SW 1271 (cell line): Measurements from ENCODE around the gene LCLAT1.

Source experiments
- DNase-seq, 2 experiments: peaks; one replicate each; lab custom pipeline; 2025; lab: John Stamatoyannopoulos, UW

Gene LCLAT1

GRCh38 chr2:30645081-30645744, 198.2 kb downstream of the LCLAT1 start:
- no peak for DNase-seq

- no peak for DNase-seq
Measured at GRCh38 chr2:30645745-30646119, 198.7 kb downstream of the LCLAT1 start.

GRCh38 chr2:30647752-30648457, 200.9 kb downstream of the LCLAT1 start:
- DNase-seq, result no peak

GRCh38 chr2:30649278-30649677, 202.2 kb downstream of the LCLAT1 start:
- DNase-seq, result no peak

GRCh38 chr2:30649828-30650227, 202.8 kb downstream of the LCLAT1 start:
- no peak for DNase-seq

GRCh38 chr2:30652271-30652915, 205.3 kb downstream of the LCLAT1 start:
- no peak for DNase-seq

- no peak for DNase-seq
Measured at GRCh38 chr2:30653847-30654246, 206.8 kb downstream of the LCLAT1 start.

- no peak for DNase-seq
Measured at GRCh38 chr2:30654404-30654803, 207.4 kb downstream of the LCLAT1 start.

- no peak for DNase-seq
Measured at GRCh38 chr2:30655211-30655610, 208.2 kb downstream of the LCLAT1 start.

- DNase-seq, result no peak
Measured at GRCh38 chr2:30655660-30656059, 208.6 kb downstream of the LCLAT1 start.

GRCh38 chr2:30656079-30656478, 209.0 kb downstream of the LCLAT1 start:
- DNase-seq, result no peak

GRCh38 chr2:30661173-30662107, 214.4 kb downstream of the LCLAT1 start:
- no peak for DNase-seq

- no peak for DNase-seq
Measured at GRCh38 chr2:30662268-30663131, 215.5 kb downstream of the LCLAT1 start.

- no peak for DNase-seq
Measured at GRCh38 chr2:30663321-30663720, 216.3 kb downstream of the LCLAT1 start.

GRCh38 chr2:30663806-30664205, 216.8 kb downstream of the LCLAT1 start:
- DNase-seq, result no peak

GRCh38 chr2:30664761-30665358, 217.8 kb downstream of the LCLAT1 start:
- DNase-seq, result peak; percentile 49 to 59

- DNase-seq, result no peak
Measured at GRCh38 chr2:30665761-30666265, 218.8 kb downstream of the LCLAT1 start.

- DNase-seq, result peak; percentile 24 to 68
Measured at GRCh38 chr2:30666266-30666874, 219.3 kb downstream of the LCLAT1 start.

GRCh38 chr2:30670453-30670852, 223.4 kb downstream of the LCLAT1 start:
- DNase-seq, result no peak

GRCh38 chr2:30673127-30673526, 226.1 kb downstream of the LCLAT1 start:
- no peak for DNase-seq
